Activated T-cell treated with anti-CD3 and anti-CD28 coated beads, Interleukin-2, amount 50 U/mL, for 48 hours (primary cell): ENCODE results near the gene ZYX.

Experiments used
- DNase-seq, 2 experiments: peaks; one replicate each; pipeline ENCODE4 v3.0.0-alpha.2; 2020

ZYX gene

GRCh38 chr7:143362131-143363015 lies 18.8 kb upstream of the ZYX start, which contains the start of gene FAM131B:
Gene FAM131B (minus strand): TSS chr7:143362713. CDS start chr7:143362603, 110 bp downstream.
- DNase-seq, result peak; percentile 47 to 54

DNA sequence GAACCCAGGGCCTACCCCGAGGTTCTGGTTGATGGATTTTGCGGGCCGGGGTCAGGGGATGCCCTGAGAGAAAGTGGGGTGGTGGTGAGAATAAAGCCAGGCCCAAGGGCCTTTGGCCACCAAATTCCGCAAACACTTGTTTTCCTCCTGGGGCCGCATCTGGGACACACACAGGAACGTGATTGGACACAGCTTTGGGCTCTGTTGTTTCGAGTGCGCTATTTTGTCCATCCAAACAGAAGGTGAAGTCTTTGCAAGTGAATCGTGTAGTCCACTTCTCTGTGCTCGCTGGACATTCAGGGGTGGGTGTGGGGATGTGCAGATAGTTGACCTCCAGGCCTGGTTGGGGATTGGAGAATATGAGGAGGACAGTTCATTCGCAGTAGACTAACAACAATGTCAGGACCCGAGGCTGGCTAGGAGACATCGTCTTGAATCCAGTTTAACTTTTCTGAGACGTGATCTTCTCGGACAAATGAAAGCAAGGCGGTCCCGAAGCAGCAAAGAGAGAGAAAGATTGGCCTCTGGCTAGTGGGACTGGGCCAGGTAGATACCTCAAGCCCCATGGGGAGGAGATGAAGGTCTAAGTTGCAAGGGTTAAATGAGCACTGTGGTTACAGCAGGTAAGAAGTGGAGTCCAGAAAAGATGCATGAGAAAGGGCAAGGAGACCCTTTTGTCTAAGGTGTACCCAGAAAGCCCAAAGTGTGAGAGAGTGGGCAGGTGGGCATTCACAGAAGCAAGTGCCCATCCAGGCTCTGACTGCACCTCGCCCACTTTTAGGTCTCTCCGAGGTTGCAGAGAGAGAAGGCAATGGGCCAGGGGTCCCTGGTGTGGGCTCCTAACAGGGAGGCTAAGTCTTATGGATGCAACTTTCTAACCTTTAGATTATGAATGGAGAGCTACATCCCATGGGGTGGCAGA lies 17.9 kb upstream of the ZYX start:
- DNase-seq, result no peak

GRCh38 chr7:143367972-143368371 lies 13.2 kb upstream of the ZYX start:
- DNase-seq, result no peak

DNA sequence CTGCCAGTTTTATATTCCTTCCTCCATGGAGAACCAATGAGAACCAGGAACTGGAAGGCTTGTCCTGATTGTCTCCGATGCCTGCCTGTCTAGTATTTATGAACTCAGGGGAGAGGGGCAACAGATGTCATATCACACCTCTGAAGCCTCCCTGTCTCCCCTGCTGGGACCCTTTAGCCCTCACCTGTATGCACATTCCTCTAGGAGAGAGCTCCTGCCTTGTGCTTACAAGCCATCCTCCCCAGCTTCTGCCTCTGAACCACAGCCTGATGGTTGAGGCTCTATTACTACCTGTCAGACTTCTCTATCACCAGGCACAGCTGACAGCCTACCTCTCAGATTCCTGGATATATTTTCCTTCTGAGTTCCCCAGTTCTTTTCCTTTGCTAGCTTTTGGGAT lies 12.8 kb upstream of the ZYX start:
- no peak for DNase-seq

DNA sequence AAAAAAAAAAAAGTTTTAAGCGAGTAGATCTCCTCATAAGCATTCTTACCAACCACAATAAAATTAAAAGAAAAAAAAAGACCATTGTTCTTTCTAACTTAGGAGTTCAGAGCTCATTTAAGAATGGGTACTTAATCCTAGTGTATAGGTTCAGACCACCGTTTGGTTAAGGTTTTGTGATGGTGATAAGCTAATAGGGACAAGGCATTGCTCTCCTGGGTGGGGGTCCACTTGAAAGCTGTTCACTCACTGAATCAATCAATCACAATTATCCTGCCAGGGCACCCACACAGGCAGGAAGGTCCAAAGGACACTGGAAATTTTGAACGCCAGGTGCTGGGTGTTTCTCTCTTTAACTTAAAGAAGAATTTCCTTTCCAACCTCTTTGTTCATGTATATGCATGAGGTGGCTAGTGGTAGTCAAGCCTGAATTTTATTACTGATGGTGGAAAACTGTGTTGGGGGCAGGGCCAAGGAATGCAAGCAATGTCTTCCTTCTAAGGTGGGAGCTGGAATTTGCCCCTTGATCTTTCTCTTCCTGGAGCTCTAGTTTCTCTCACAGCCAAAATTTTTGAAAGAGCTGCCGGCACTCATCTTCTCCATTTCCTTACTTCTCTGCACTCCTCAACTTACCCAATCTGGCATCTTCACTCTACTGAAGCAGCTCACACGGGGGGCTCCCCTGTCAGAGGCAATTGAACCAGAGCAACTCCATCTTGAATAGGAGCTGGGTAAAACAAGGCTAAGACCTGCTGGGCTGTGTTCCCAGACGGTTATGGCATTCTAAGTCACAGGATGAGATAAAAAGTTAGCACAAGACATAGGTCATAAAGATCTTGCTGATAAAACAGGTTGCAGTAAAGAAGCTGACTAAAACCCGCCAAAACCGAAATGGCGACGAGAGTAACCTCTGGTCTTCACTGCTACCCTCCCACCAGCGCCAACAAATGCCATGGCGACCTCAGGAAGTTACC lies 11.2 kb upstream of the ZYX start:
- DNase-seq, result no peak

- DNase-seq, result peak; percentile 68 to 72
These were observed 9.1 kb upstream of the ZYX start for GRCh38 chr7:143372070-143372469.

GRCh38 chr7:143373255-143373794 lies 7.8 kb upstream of the ZYX start:
- no peak for DNase-seq

GRCh38 chr7:143374561-143374960 lies 6.6 kb upstream of the ZYX start:
- DNase-seq, result no peak

DNA sequence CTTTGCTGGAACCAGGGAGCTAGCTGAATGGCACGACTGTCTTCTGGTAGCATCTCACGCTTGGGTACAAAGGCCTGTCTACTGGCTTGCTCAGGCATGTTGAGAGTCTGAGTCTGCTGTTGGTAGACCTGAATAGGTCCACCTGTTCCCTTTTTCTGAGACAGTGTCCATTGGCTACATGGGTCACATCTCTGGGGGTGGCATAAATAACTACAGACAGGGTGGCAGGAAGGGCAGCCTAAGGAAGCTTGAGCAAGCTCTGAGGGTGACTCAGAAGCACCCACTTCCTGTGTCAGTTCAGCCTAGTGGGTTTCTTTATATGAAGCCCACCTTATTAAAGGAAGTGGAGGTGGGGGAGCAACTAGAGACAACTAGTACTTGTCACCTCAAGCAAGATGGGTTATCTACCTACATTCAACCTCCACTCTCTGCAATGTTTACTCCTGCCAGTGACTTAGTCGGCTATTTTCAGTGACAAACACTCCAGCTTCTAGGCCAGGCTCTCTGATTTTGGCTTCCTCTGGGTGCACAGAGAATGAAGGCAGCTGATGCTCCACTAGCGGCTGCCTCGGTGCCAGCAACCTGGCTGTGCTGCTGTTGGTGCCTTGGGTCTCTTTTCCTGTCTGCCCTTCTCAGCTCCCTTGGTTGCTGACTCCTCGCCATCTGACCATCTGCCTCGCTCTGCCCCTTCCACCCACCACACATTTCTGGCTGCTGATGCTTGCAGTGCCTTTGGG lies 5.7 kb upstream of the ZYX start:
- peak; percentile 51 to 59 for DNase-seq

GRCh38 chr7:143376396-143376795 lies 4.7 kb upstream of the ZYX start:
- no peak for DNase-seq

DNA sequence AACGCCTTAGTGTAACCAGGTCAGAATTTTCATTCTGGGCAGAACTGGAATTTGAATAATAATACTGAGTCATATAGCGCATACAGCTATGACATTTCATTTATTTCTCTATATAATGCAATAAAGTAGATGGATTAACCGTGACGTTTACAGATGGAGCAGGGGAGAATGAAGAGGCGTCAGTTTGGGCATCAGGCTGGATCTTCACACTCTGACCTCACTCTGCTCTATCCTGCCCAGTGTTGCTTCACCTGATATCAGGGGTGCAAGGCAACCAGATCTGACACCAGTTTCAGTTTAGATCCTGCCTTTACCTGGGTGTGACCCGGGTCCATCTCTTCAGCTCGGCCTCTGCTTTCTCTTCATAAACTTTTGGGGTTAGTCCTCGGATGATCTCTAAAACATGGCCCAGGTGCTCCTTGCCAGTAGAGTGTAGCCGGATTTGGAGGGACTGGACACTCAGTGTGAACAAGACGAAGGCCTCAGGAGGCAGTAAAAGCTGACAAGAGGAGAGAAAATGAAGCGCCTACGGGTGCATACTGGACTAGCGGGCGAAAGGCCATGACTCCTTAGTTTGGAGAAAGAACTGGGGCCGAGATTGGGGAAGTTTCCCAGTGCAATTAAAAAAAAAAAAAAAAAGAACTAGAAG lies 1.4 kb upstream of the ZYX start:
- DNase-seq, result no peak

GRCh38 chr7:143380260-143380645 lies 892 bp upstream of the ZYX start:
- DNase-seq, result peak; percentile 93 to 95

GRCh38 chr7:143381427-143382125 lies 431 bp downstream of the ZYX start:
- peak in 1 of 2 experiments; percentile 32 for DNase-seq

GRCh38 chr7:143382126-143382790 lies 1.1 kb downstream of the ZYX start:
- DNase-seq, result no peak

GRCh38 chr7:143382791-143383641 lies 1.9 kb downstream of the ZYX start:
- DNase-seq, result no peak

DNA sequence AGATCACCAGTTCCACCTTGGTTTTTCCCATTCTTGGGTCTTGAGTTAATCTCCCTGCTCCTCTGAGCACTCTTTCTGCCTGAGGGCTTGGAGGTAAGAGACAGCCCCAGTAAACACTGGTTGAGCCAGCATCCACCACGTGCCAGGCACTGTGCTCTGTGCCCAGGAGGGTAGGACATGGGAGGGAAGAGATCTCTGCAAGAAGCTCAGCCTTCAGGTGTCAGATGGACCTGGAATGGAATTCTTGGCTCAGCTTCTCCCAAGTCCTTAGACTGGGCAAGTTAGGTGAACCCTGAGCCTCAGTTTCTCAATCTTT lies 2.5 kb downstream of the ZYX start:
- DNase-seq, result no peak

DNA sequence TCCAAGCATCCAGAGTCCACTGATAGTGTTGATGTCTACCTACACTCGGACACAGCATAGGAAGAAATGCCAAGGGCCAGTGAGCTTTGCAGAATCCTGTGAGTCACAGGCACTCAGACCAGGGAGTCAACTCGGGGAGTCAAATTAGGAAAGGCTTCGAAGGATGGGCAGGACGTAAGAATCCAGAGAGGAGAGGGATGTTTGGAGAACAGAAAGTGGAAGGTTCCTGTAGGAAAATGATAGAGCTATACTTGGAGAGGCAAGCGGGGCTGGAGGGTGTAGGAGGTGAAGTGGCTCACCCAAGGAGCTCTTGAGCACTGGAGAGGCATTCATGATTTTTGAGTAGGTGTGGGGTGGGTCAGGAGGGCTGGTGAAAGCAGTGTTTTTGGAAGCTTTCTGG lies 3.0 kb downstream of the ZYX start:
- no peak for DNase-seq
